Measurements from ENCODE around the gene MAN1C1. TPM values are rescaled to one million over a fixed set of nuclear protein-coding genes. Genes with fewer than 3 reads are reported as not detected.
A peak's percentile ranks its signal among the peaks of the same experiment; 100 is the strongest.

Gene MAN1C1
- total RNA-seq, 1 experiment from 2014 or later: 73.9 TPM

GRCh38 chr1:25760871-25761270 is 144.3 kb downstream of the MAN1C1 start:
- peaks cover 11% of the 10 kb centered on the region; the same call in 1 of the 2 replicates for H3K36me3 ChIP-seq
- H3K4me3 ChIP-seq: no peak overlapping the region
- H3K4me1 ChIP-seq: peaks cover 22% of the 10 kb centered on the region
- DNase-seq: no peak
- no peaks in the 10 kb centered on the region for H3K27me3 ChIP-seq
- no peaks in the 10 kb centered on the region for H3K9me3 ChIP-seq (replicated peaks)
- H3K27ac ChIP-seq: no peak overlapping the region

- H3K36me3 ChIP-seq: peaks cover 6% of the 10 kb centered on the region; the same call in 1 of the 2 replicates
- no peaks in the 10 kb centered on the region for H3K27me3 ChIP-seq
- DNase-seq: no peak
- peaks cover 19% of the 10 kb centered on the region for H3K4me1 ChIP-seq
- no peak overlapping the region for H3K27ac ChIP-seq
- no peak overlapping the region for H3K4me3 ChIP-seq
- H3K9me3 ChIP-seq (replicated peaks): no peaks in the 10 kb centered on the region
Measured at GRCh38 chr1:25763493-25763892, 146.9 kb downstream of the MAN1C1 start.

GRCh38 chr1:25765136-25765922 is 148.7 kb downstream of the MAN1C1 start:
- no peaks in the 10 kb centered on the region for H3K9me3 ChIP-seq (replicated peaks)
- H3K27ac ChIP-seq: peak overlapping the region; percentile 42
- peak; percentile 52 to 60 for DNase-seq
- H3K36me3 ChIP-seq: peaks cover 12% of the 10 kb centered on the region
- no peaks in the 10 kb centered on the region for H3K27me3 ChIP-seq
- H3K4me3 ChIP-seq: no peak overlapping the region
- peaks cover 23% of the 10 kb centered on the region for H3K4me1 ChIP-seq

- peak in 1 of 2 experiments; percentile 49 for DNase-seq
- no peaks in the 10 kb centered on the region for H3K9me3 ChIP-seq (replicated peaks)
- peaks cover 28% of the 10 kb centered on the region for H3K4me1 ChIP-seq
- no peak overlapping the region for H3K4me3 ChIP-seq
- H3K27me3 ChIP-seq: no peaks in the 10 kb centered on the region
- H3K36me3 ChIP-seq: peaks cover 12% of the 10 kb centered on the region
- peak overlapping the region; percentile 42 for H3K27ac ChIP-seq
Measured at GRCh38 chr1:25765923-25766589, 149.5 kb downstream of the MAN1C1 start.

GRCh38 chr1:25766721-25767436 is 150.3 kb downstream of the MAN1C1 start:
- DNase-seq: no peak
- Histone ChIP-seq H3K36me3 (peaks cover 12% of the 10 kb centered on the region), H3K27ac (no peak overlapping the region), H3K4me1 (peaks cover 37% of the 10 kb centered on the region), H3K27me3 (no peaks in the 10 kb centered on the region), H3K9me3 (replicated peaks) (no peaks in the 10 kb centered on the region), H3K4me3 (no peak overlapping the region)

- no peak for DNase-seq
- H3K27me3 ChIP-seq: no peaks in the 10 kb centered on the region
- no peaks in the 10 kb centered on the region for H3K9me3 ChIP-seq (replicated peaks)
- H3K36me3 ChIP-seq: peaks cover 15% of the 10 kb centered on the region
- H3K4me1 ChIP-seq: peaks cover 41% of the 10 kb centered on the region
- no peak overlapping the region for H3K4me3 ChIP-seq
- H3K27ac ChIP-seq: no peak overlapping the region
Measured at GRCh38 chr1:25767437-25767770, 150.8 kb downstream of the MAN1C1 start.

GRCh38 chr1:25768999-25769398 is 152.4 kb downstream of the MAN1C1 start:
- Histone ChIP-seq H3K27me3 (no peaks in the 10 kb centered on the region), H3K27ac (no peak overlapping the region), H3K9me3 (replicated peaks) (no peaks in the 10 kb centered on the region), H3K36me3 (peaks cover 15% of the 10 kb centered on the region), H3K4me1 (peaks cover 49% of the 10 kb centered on the region), H3K4me3 (no peak overlapping the region)
- no peak for DNase-seq

GRCh38 chr1:25769625-25770383 is 153.2 kb downstream of the MAN1C1 start:
- Histone ChIP-seq H3K4me3 (no peak overlapping the region), H3K9me3 (replicated peaks) (no peaks in the 10 kb centered on the region), H3K27me3 (no peaks in the 10 kb centered on the region), H3K36me3 (peaks cover 9% of the 10 kb centered on the region), H3K4me1 (peaks cover 53% of the 10 kb centered on the region), H3K27ac (no peak overlapping the region)
- DNase-seq: no peak

- no peaks in the 10 kb centered on the region for H3K27me3 ChIP-seq
- peak overlapping the region; percentile 64 for H3K27ac ChIP-seq
- H3K9me3 ChIP-seq (replicated peaks): no peaks in the 10 kb centered on the region
- H3K4me3 ChIP-seq: no peak overlapping the region; the same call in 1 of the 2 replicates
- peaks cover 9% of the 10 kb centered on the region for H3K36me3 ChIP-seq
- H3K4me1 ChIP-seq: peaks cover 51% of the 10 kb centered on the region
- DNase-seq: no peak
Measured at GRCh38 chr1:25770541-25771220, 154.1 kb downstream of the MAN1C1 start.

- Histone ChIP-seq H3K36me3 (peaks cover 9% of the 10 kb centered on the region), H3K27ac (peak overlapping the region; percentile 64), H3K4me1 (peaks cover 45% of the 10 kb centered on the region), H3K4me3 (peak overlapping the region; percentile 14), H3K27me3 (no peaks in the 10 kb centered on the region), H3K9me3 (replicated peaks) (no peaks in the 10 kb centered on the region)
- peak; percentile 83 to 92 for DNase-seq
Measured at GRCh38 chr1:25771221-25772114, 154.9 kb downstream of the MAN1C1 start.

- no peak for DNase-seq
- Histone ChIP-seq H3K4me3 (no peak overlapping the region), H3K27ac (peak overlapping the region; percentile 64), H3K27me3 (no peaks in the 10 kb centered on the region), H3K4me1 (peaks cover 41% of the 10 kb centered on the region), H3K9me3 (replicated peaks) (no peaks in the 10 kb centered on the region), H3K36me3 (peaks cover 9% of the 10 kb centered on the region)
Measured at GRCh38 chr1:25772164-25772563, 155.6 kb downstream of the MAN1C1 start.

- peaks cover 9% of the 10 kb centered on the region for H3K36me3 ChIP-seq
- peaks cover 41% of the 10 kb centered on the region for H3K4me1 ChIP-seq
- no peaks in the 10 kb centered on the region for H3K9me3 ChIP-seq (replicated peaks)
- no peak overlapping the region for H3K4me3 ChIP-seq
- no peaks in the 10 kb centered on the region for H3K27me3 ChIP-seq
- DNase-seq: no peak
- H3K27ac ChIP-seq: no peak overlapping the region
Measured at GRCh38 chr1:25772692-25773245, 156.2 kb downstream of the MAN1C1 start.

Data from SJCRH30 (cell line).